Bone marrow (tissue), 2 donors: ENCODE data around the gene COPZ2.
A peak's percentile ranks its signal among the peaks of the same experiment; 100 is the strongest.

Experiments used
- DNase-seq, 2 donors: peaks; one replicate each; lab custom pipeline; 2025; lab: John Stamatoyannopoulos, UW

COPZ2 gene

GRCh38 chr17:47983492-47984223 is 53.9 kb downstream of the COPZ2 start:
- no peak for DNase-seq

GRCh38 chr17:47982645-47983390 is 54.8 kb downstream of the COPZ2 start:
- DNase-seq, result no peak

GRCh38 chr17:47982091-47982617 is 55.4 kb downstream of the COPZ2 start:
- no peak for DNase-seq

GRCh38 chr17:47981462-47981861 is 56.1 kb downstream of the COPZ2 start:
- peak in 1 of 2 donors; percentile 40 for DNase-seq

GRCh38 chr17:47980541-47980940 is 57.1 kb downstream of the COPZ2 start:
- no peak for DNase-seq

- DNase-seq, result peak; percentile 9 to 48
Observed at GRCh38 chr17:47978324-47978723, 59.3 kb downstream of the COPZ2 start.
